ENCODE results near the gene TMEM202. TPM values are rescaled to one million over a fixed set of nuclear protein-coding genes. Genes with fewer than 3 reads are reported as not detected.

The TMEM202 gene
- total and polyA plus RNA-seq, 10 of the 15 experiments (the other 5 are each of a cell fraction or from before 2014, with no cell fraction given) = not detected

- no peak for TF ChIP-seq IKZF1 (conservative IDR thresholded peaks at IDR 0.05)
- TF ChIP-seq BCL3 (IDR thresholded peaks at IDR 0.05; ENCODE audit: borderline replicate concordance, insufficient read depth, low read depth, low read length, poor library complexity, severe bottlenecking) = no peak
- no peak for TF ChIP-seq JUNB (IDR thresholded peaks at IDR 0.05)
- TF ChIP-seq RAD51 (IDR thresholded peaks at IDR 0.05) = no peak
- no peak for TF ChIP-seq MEF2A (IDR thresholded peaks at IDR 0.05; ENCODE audit: insufficient read depth, low read depth, low read length)
- no peak for TF ChIP-seq KDM1A (IDR thresholded peaks at IDR 0.05; ENCODE audit: borderline replicate concordance)
- no peak for TF ChIP-seq TARDBP (IDR thresholded peaks at IDR 0.05; ENCODE audit: borderline replicate concordance)
- TF ChIP-seq SKIL (IDR thresholded peaks at IDR 0.05; ENCODE audit: low read depth, poor library complexity, severe bottlenecking) = no peak
- TF ChIP-seq GABPA (IDR thresholded peaks at IDR 0.05; ENCODE audit: low read depth) = no peak
- no peak for TF ChIP-seq GATAD2B (conservative IDR thresholded peaks at IDR 0.05; ENCODE audit: low read depth)
- TF ChIP-seq CREB1 (IDR thresholded peaks at IDR 0.05; ENCODE audit: low read depth) = no peak
- TF ChIP-seq MYC (IDR thresholded peaks at IDR 0.05; ENCODE audit: insufficient read depth, insufficient read length, insufficient replicate concordance, low read length, severe bottlenecking) = no peak
- no peak for TF ChIP-seq DPF2 (IDR thresholded peaks at IDR 0.05)
- ATAC-seq = no peak
- no peak for DNase-seq (ENCODE audit: low read depth, low spot score)
- Histone ChIP-seq H3K27me3 (replicated peaks in 1 of 2; ENCODE audit: control insufficient read depth in 2 of 2, insufficient read depth in 2 of 2, low read length in 1 of 2) (no peaks in the 10 kb centered on the region), H3K4me1 (ENCODE audit: control insufficient read depth, insufficient read depth, low read length) (peaks cover 35% of the 10 kb centered on the region), H3K79me2 (ENCODE audit: control insufficient read depth, insufficient read depth, low read length) (peaks cover 54% of the 10 kb centered on the region), H2AFZ (ENCODE audit: control insufficient read depth, low read depth, low read length) (no peak overlapping the region), H4K20me1 (ENCODE audit: control insufficient read depth, insufficient read depth) (no peaks in the 10 kb centered on the region), H3K36me3 (ENCODE audit: control insufficient read depth in 2 of 2, insufficient read depth in 2 of 2, low read length in 1 of 2) (peaks cover 3 to 4% of the 10 kb centered on the region in 2 experiments; a peak in 3 of 4 replicates), H3K9me3 (replicated peaks; ENCODE audit: control insufficient read depth, insufficient read depth, low read length) (no peaks in the 10 kb centered on the region; the same call in 2 of the 3 replicates), H3K9ac (ENCODE audit: control insufficient read depth, insufficient read depth, low read length) (no peak overlapping the region), H3K4me3 (no peak overlapping the region), H3K4me2 (ENCODE audit: control insufficient read depth, insufficient read depth) (no peak overlapping the region), H3K27ac (ENCODE audit: control insufficient read depth, insufficient read depth) (no peak overlapping the region)
- ChIA-PET POLR2A (interaction anchor here (0.6 kb wide), 1 partner anchor 1250 kb away, joined by 3 read pairs; no protein-coding TSS in a partner anchor), CTCF (interaction anchor here (0.6 kb wide), 2 partner anchors 13 to 224 kb away, joined by 3 read pairs; no protein-coding TSS in a partner anchor), RAD21 (ENCODE audit: unreplicated experiment) (interaction anchor here (1.1 kb wide), 1 partner anchor 103 kb away, joined by 3 read pairs; no protein-coding TSS in a partner anchor), SMC1A (ENCODE audit: uncharacterized antibody, unreplicated experiment) (no interaction called here)
- in situ Hi-C loops (cut with MboI) = no loop called here
- FAIRE-seq = no peak
- 80% methylated on average over 1 of the region's 1 CpG for WGBS (ENCODE audit: insufficient coverage, insufficient replicate concordance, low lambda C conversion rate, missing lambda C conversion rate)
- intact Hi-C loops (cut with micrococcal nuclease; ENCODE audit: unreplicated experiment) = no loop called here
- no TSS peak for BruUV-seq (replicated peaks)
Observed at GRCh38 chr15:72369964-72370363, 28.1 kb upstream of the TMEM202 start.

Data from GM12878 (cell line).